Osteocyte (in vitro differentiated cells): Measurements from ENCODE around the gene TRPM3. TPM values are rescaled to one million over a fixed set of nuclear protein-coding genes. Genes with fewer than 3 reads are reported as not detected.

Experiments
- DNase-seq: peaks from one replicate; pipeline ENCODE4 v3.0.0; 2021; ENCODE audit warnings: mixed read lengths; ENCODE audit not compliant: unreplicated experiment; ENCODE audit errors: extremely low spot score
- H3K27ac Mint-ChIP-seq: one replicate; pipeline ENCODE4 v1.8.0; 2021; ENCODE audit warnings: mild to moderate bottlenecking, mixed read lengths; ENCODE audit not compliant: unreplicated experiment
- H3K27me3 Mint-ChIP-seq: one replicate; pipeline ENCODE4 v1.8.0; 2021; ENCODE audit warnings: mixed read lengths; ENCODE audit not compliant: unreplicated experiment
- H3K36me3 Mint-ChIP-seq: one replicate; pipeline ENCODE4 v1.8.0; 2021; ENCODE audit warnings: mixed read lengths; ENCODE audit not compliant: unreplicated experiment
- H3K4me1 Mint-ChIP-seq: one replicate; pipeline ENCODE4 v1.8.0; 2021; ENCODE audit warnings: mixed read lengths; ENCODE audit not compliant: unreplicated experiment
- H3K4me3 Mint-ChIP-seq: one replicate; pipeline ENCODE4 v1.8.0; 2021; ENCODE audit warnings: mild to moderate bottlenecking, moderate library complexity, mixed read lengths; ENCODE audit not compliant: unreplicated experiment
- H3K9me3 Mint-ChIP-seq: one replicate; pipeline ENCODE4 v1.8.0; 2021; ENCODE audit warnings: mixed read lengths; ENCODE audit not compliant: unreplicated experiment
- CTCF ChIP-seq: fragments of 200-600 bp; sonication (generic); IDR thresholded peaks from 2 replicates; pipeline ENCODE4 v1.5.0; 2021; ENCODE audit warnings: antibody characterized with exemption, mild to moderate bottlenecking, moderate library complexity
- total RNA-seq: library from RNA; stranded (reverse); gene quantifications from 2 replicates; pipeline ENCODE4 v1.2.1, GENCODE V29; 2021

Gene TRPM3
- total RNA-seq, 1 donor from 2014 or later: 0.05 TPM

GRCh38 chr9:70580606-70581195 lies 540.7 kb downstream of the TRPM3 start:
- Mint-ChIP-seq H3K4me3 (no peak overlapping the region), H3K27ac (no peak overlapping the region), H3K36me3 (no peaks in the 10 kb centered on the region), H3K9me3 (no peaks in the 10 kb centered on the region), H3K27me3 (no peaks in the 10 kb centered on the region), H3K4me1 (peaks cover 13% of the 10 kb centered on the region)
- DNase-seq: no peak
- TF ChIP-seq CTCF: no peak

GRCh38 chr9:70579686-70580085 lies 541.7 kb downstream of the TRPM3 start:
- Mint-ChIP-seq H3K27me3 (no peaks in the 10 kb centered on the region), H3K4me3 (no peak overlapping the region), H3K4me1 (peaks cover 22% of the 10 kb centered on the region), H3K36me3 (no peaks in the 10 kb centered on the region), H3K9me3 (no peaks in the 10 kb centered on the region), H3K27ac (no peak overlapping the region)
- peak; percentile 36 for DNase-seq
- TF ChIP-seq CTCF: no peak

GRCh38 chr9:70578720-70579119 lies 542.7 kb downstream of the TRPM3 start:
- DNase-seq: peak; percentile 34
- no peak overlapping the region for H3K27ac Mint-ChIP-seq
- no peaks in the 10 kb centered on the region for H3K36me3 Mint-ChIP-seq
- H3K27me3 Mint-ChIP-seq: no peaks in the 10 kb centered on the region
- no peak overlapping the region for H3K4me3 Mint-ChIP-seq
- H3K9me3 Mint-ChIP-seq: no peaks in the 10 kb centered on the region
- TF ChIP-seq CTCF: no peak
- H3K4me1 Mint-ChIP-seq: peaks cover 32% of the 10 kb centered on the region

- Mint-ChIP-seq H3K4me1 (peaks cover 38% of the 10 kb centered on the region), H3K36me3 (no peaks in the 10 kb centered on the region), H3K4me3 (no peak overlapping the region), H3K9me3 (no peaks in the 10 kb centered on the region), H3K27me3 (no peaks in the 10 kb centered on the region), H3K27ac (no peak overlapping the region)
- no peak for TF ChIP-seq CTCF
- no peak for DNase-seq
Measured at GRCh38 chr9:70577671-70578070, 543.8 kb downstream of the TRPM3 start.

GRCh38 chr9:70576116-70576515 lies 545.3 kb downstream of the TRPM3 start:
- no peak overlapping the region for H3K4me3 Mint-ChIP-seq
- H3K27ac Mint-ChIP-seq: no peak overlapping the region
- no peaks in the 10 kb centered on the region for H3K9me3 Mint-ChIP-seq
- TF ChIP-seq CTCF: no peak
- H3K36me3 Mint-ChIP-seq: no peaks in the 10 kb centered on the region
- H3K27me3 Mint-ChIP-seq: no peaks in the 10 kb centered on the region
- no peak for DNase-seq
- H3K4me1 Mint-ChIP-seq: peaks cover 34% of the 10 kb centered on the region
